SK-N-MC (cell line): ENCODE measurements around the gene MED27.

Source experiments
- FOXP2 ChIP-seq: optimal IDR thresholded peaks from 2 replicates; pipeline ENCODE3; 2011; ENCODE audit warnings: mild to moderate bottlenecking, moderate library complexity; ENCODE audit not compliant: insufficient read depth; ENCODE audit errors: extremely low read length, control extremely low read depth
- POLR2AphosphoS5 ChIP-seq: IDR thresholded peaks from 2 replicates; pipeline ENCODE4 v1.6.1; 2012; ENCODE audit warnings: mild to moderate bottlenecking, low read depth, low read length, borderline replicate concordance

- TF ChIP-seq POLR2AphosphoS5 (no peak), FOXP2 (no peak)
Observed at GRCh38 chr9:131817627-131818026, 262.0 kb downstream of the MED27 start.
